H1 (cell line): Measurements from ENCODE around the gene RIN1.

Experiments
- JUND ChIP-seq: IDR thresholded peaks from 2 replicates; pipeline ENCODE4 v1.6.1; 2011; ENCODE audit warnings: mild to moderate bottlenecking, improper control_type of control experiment, low read length
- POLR2A ChIP-seq, 2 experiments: IDR thresholded peaks; 1 replicate in 1 of 2; 2 replicates in 1 of 2; pipeline ENCODE4 v1.6.1; 2011; ENCODE audit warnings: low read depth in 2 of 2, low read length in 2 of 2, mild to moderate bottlenecking in 2 of 2; ENCODE audit errors: control extremely low read depth in 1 of 2

- TF ChIP-seq POLR2A (IDR thresholded peaks at IDR 0.05; ENCODE audit: control extremely low read depth in 1 of 2, low read depth in 2 of 2, low read length in 2 of 2) (no peak; a peak in 1 of 3 replicates), JUND (no peak)
Measured at GRCh38 chr11:66367561-66368312, 31.5 kb upstream of the RIN1 start.
